ENCODE data around the gene ARF4.
"Not testable (repeated sequence)": the region's sequence is repeated elsewhere in the genome, so short reads cannot be mapped to it uniquely, and the experiment has no call there.

The ARF4 gene

DNA sequence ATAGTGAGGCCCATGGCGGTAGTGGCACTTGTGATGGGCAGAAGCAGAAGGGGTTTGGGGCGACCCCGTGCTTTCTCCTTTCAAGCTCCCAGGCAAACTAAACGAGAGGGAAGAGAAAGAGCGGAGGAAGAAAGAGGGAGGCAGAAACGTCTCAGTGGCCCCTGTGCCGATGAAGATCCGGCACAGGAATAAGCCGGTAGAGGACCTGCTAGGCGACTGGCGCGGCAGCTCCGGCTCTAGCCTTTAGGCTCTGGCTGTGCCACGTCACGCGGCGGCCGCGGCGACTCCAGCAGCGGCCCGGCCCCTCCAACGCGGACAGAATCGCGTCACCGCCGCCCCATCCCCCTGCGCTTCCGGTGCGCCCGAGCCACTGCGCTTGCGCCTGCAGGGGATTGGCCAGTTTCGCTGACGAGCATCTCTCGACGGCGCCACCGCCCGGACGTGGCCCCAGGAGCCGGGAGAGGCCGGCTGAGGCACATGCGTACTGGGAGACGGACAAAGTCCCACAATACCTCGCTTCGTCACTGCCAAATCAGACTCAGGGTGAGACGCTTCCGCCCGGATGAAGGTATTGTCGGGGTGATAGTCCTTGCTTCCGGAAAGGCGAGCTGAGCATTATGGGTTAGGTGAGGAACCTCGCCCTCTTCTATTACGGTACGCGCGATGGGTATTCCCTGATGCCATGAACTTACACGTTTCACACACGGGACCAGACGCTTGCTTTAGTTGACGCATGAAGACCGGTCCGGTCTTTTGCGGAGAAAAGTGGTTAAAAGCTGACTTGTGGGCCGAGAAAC is at the start of gene ARF4:
Gene ARF4 (minus strand): TSS at position 218 of the 797 bp plus-strand sequence. CDS start 204 bp downstream, at position 14.
- peak within 1 kb of the TSS; percentile 95 for H3K4me3 Mint-ChIP-seq
- H3K36me3 Mint-ChIP-seq: peaks cover 7% of the 10 kb centered on the region
- DNase-seq (ENCODE audit: low spot score in 2 of 2): peak; percentile 98 to 99
- peaks cover 2% of the 10 kb centered on the region for H3K9me3 Mint-ChIP-seq
- ATAC-seq (ENCODE audit: low read depth): peak; percentile 81
- no peaks in the 10 kb centered on the region for H3K27me3 Mint-ChIP-seq
- H3K27ac Mint-ChIP-seq: peak within 1 kb of the TSS; percentile 100
- peaks cover 22% of the 10 kb centered on the region for H3K4me1 Mint-ChIP-seq

DNA sequence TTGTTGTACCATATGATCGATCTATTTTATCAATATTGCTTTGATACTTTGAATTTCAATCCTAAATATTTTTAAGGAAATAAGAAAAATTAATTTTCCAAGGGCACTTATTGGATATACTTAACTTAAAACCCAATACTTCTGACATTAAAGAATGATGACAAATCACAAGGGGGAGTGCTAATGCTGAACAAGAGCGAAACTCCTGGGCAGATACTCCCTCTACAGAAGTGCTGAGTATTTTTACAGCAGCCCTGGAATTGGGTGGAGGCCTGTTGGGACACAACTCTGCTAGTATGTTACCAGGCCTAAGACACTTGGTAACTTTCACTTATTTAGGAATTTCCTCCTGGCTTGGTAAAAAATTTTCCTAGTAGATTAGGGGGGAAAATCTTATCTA is 49.6 kb upstream of the ARF4 start:
- no peak overlapping the region for H3K4me3 Mint-ChIP-seq
- DNase-seq (ENCODE audit: low spot score in 2 of 2) (no peak), ATAC-seq (ENCODE audit: low read depth) (no peak)
- peaks cover 49% of the 10 kb centered on the region for H3K36me3 Mint-ChIP-seq
- peaks cover 9% of the 10 kb centered on the region for H3K9me3 Mint-ChIP-seq
- H3K4me1 Mint-ChIP-seq: peaks cover 14% of the 10 kb centered on the region
- H3K27me3 Mint-ChIP-seq: no peaks in the 10 kb centered on the region
- H3K27ac Mint-ChIP-seq: peak overlapping the region; percentile 36

DNA sequence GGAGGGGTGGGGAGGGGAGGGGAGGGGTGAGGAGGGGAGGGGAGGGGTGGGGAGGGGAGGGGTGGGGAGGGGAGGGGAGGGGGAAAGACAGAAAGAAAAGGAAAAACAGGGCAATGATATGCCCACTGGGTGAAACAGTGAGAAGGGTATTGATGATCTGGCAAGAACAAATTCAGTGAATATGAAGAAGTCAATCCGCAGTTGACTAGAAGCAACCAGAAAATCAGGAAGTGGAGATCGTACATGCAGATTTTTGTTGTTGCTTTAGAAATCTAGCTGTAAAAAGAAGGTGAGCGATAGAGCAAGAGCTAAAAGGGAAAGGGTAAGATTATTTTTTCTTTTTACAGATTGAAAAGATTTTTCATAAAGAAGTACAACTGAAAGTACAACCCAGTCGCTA is 47.6 kb upstream of the ARF4 start:
- Mint-ChIP-seq H3K9me3 (peaks cover 8% of the 10 kb centered on the region), H3K27me3 (no peaks in the 10 kb centered on the region), H3K4me1 (peaks cover 14% of the 10 kb centered on the region), H3K4me3 (no peak overlapping the region), H3K36me3 (peaks cover 44% of the 10 kb centered on the region), H3K27ac (no peak overlapping the region)
- no peak for DNase-seq (ENCODE audit: low spot score in 2 of 2)
- ATAC-seq (ENCODE audit: low read depth): no peak

GRCh38 chr3:57637391-57637790 is 40.2 kb upstream of the ARF4 start:
- Mint-ChIP-seq H3K27ac (no peak overlapping the region), H3K4me1 (no peaks in the 10 kb centered on the region), H3K27me3 (no peaks in the 10 kb centered on the region), H3K9me3 (no peaks in the 10 kb centered on the region), H3K4me3 (no peak overlapping the region), H3K36me3 (peaks cover 21% of the 10 kb centered on the region)
- DNase-seq (ENCODE audit: low spot score in 2 of 2) (no peak), ATAC-seq (ENCODE audit: low read depth) (no peak)

DNA sequence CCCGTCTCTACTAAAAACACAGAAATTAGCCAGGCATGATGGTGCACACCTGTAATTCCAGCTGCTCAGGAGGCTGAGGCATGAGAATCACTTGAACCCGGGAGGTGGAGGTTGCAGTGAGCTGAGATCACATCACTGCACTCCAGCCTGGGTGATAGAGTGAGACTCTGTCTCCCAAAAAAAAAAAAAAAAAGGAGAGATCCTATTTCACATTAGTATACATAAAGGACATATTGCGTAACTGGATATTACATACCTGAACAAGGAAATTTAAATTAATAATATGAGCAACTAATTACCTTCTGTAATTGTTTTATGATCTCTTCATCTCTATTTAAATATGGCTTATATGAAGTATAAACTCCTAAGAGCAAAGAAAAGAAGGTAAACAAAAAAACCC is 37.1 kb upstream of the ARF4 start:
- ATAC-seq (ENCODE audit: low read depth); H3K27ac Mint-ChIP-seq; H3K9me3 Mint-ChIP-seq; H3K4me3 Mint-ChIP-seq; H3K27me3 Mint-ChIP-seq; H3K4me1 Mint-ChIP-seq; DNase-seq (ENCODE audit: low spot score in 2 of 2): not testable (repeated sequence)
- peaks cover 12% of the 10 kb centered on the region for H3K36me3 Mint-ChIP-seq

GRCh38 chr3:57627976-57628375 is 30.8 kb upstream of the ARF4 start:
- H3K27ac Mint-ChIP-seq: no peak overlapping the region
- H3K27me3 Mint-ChIP-seq: no peaks in the 10 kb centered on the region
- H3K4me3 Mint-ChIP-seq: no peak overlapping the region

GRCh38 chr3:57624801-57625200 is 27.7 kb upstream of the ARF4 start:
- Mint-ChIP-seq H3K4me3 (no peak overlapping the region), H3K27me3 (no peaks in the 10 kb centered on the region), H3K4me1 (no peaks in the 10 kb centered on the region), H3K36me3 (peaks cover 14% of the 10 kb centered on the region), H3K27ac (no peak overlapping the region), H3K9me3 (no peaks in the 10 kb centered on the region)
- DNase-seq (ENCODE audit: low spot score in 2 of 2) (no peak), ATAC-seq (ENCODE audit: low read depth) (no peak)

More at GRCh38 chr3:57627976-57628375, 30.8 kb upstream of the ARF4 start:
- Mint-ChIP-seq H3K4me1 (no peaks in the 10 kb centered on the region), H3K9me3 (no peaks in the 10 kb centered on the region), H3K36me3 (peaks cover 11% of the 10 kb centered on the region)
- ATAC-seq (ENCODE audit: low read depth) (no peak), DNase-seq (ENCODE audit: low spot score in 2 of 2) (no peak)

DNA sequence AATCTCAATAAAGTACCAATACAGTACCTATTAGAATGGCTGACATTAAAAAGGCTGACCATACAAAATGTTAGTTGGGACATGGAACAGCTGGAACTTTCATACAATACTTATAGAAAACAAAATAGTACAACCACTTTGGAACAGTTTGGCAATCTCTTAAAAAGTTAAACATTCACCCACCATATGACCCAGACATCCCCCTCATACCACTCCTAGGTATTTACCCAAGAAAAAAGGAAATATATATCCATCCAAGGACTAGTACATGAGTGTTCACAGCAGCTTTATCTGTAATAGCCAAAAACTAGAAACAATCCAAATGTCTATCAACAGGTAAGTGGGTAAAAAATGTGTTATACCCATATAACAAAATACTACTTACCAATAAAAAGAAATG is 25.2 kb upstream of the ARF4 start:
- no peaks in the 10 kb centered on the region for H3K9me3 Mint-ChIP-seq
- H3K36me3 Mint-ChIP-seq: peaks cover 7% of the 10 kb centered on the region
- H3K27me3 Mint-ChIP-seq: no peaks in the 10 kb centered on the region
- peak overlapping the region; percentile 29 for H3K27ac Mint-ChIP-seq
- no peaks in the 10 kb centered on the region for H3K4me1 Mint-ChIP-seq
- DNase-seq (ENCODE audit: low spot score in 2 of 2): no peak
- no peak for ATAC-seq (ENCODE audit: low read depth)
- H3K4me3 Mint-ChIP-seq: no peak overlapping the region

GRCh38 chr3:57617739-57618138 is 20.6 kb upstream of the ARF4 start:
- H3K9me3 Mint-ChIP-seq: no peaks in the 10 kb centered on the region
- H3K4me1 Mint-ChIP-seq: no peaks in the 10 kb centered on the region
- no peak for DNase-seq (ENCODE audit: low spot score in 2 of 2)
- no peak overlapping the region for H3K27ac Mint-ChIP-seq
- H3K4me3 Mint-ChIP-seq: no peak overlapping the region
- peaks cover 5% of the 10 kb centered on the region for H3K36me3 Mint-ChIP-seq
- no peaks in the 10 kb centered on the region for H3K27me3 Mint-ChIP-seq
- ATAC-seq (ENCODE audit: low read depth): no peak

- Mint-ChIP-seq H3K27me3 (no peaks in the 10 kb centered on the region), H3K9me3 (no peaks in the 10 kb centered on the region), H3K4me1 (no peaks in the 10 kb centered on the region), H3K4me3 (no peak overlapping the region), H3K36me3 (peaks cover 8% of the 10 kb centered on the region), H3K27ac (peak overlapping the region; percentile 16)
- DNase-seq (ENCODE audit: low spot score in 2 of 2): no peak
- ATAC-seq (ENCODE audit: low read depth): no peak
Measured at GRCh38 chr3:57616233-57616632, 19.1 kb upstream of the ARF4 start.

GRCh38 chr3:57611870-57612269 is 14.7 kb upstream of the ARF4 start:
- not testable (repeated sequence) for DNase-seq (ENCODE audit: low spot score in 2 of 2); H3K4me3 Mint-ChIP-seq; H3K4me1 Mint-ChIP-seq; H3K27me3 Mint-ChIP-seq; ATAC-seq (ENCODE audit: low read depth); H3K9me3 Mint-ChIP-seq; H3K27ac Mint-ChIP-seq
- H3K36me3 Mint-ChIP-seq: peaks cover 24% of the 10 kb centered on the region

DNA sequence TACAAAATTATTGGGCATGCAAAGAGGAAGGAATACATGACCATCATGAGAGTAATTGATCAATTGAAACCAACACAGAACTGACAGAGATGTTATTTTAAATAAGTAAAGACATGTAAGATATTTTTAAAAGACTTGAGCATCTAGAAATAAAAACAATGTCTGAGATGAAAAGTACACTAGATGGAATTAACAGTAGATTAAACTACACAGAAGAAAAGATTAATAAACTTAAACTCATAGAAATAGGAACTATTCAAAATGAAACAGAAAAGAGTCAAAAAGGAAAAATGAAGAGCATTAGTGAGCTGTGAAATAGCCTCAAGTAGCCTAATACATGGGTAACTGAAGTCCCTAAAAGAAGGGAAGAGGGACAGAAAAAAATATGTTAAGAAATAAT is 8.5 kb upstream of the ARF4 start:
- ATAC-seq (ENCODE audit: low read depth) (no peak), DNase-seq (ENCODE audit: low spot score in 2 of 2) (no peak)
- Mint-ChIP-seq H3K4me1 (peaks cover 5% of the 10 kb centered on the region), H3K27ac (no peak overlapping the region), H3K36me3 (peaks cover 38% of the 10 kb centered on the region), H3K4me3 (no peak overlapping the region), H3K27me3 (no peaks in the 10 kb centered on the region), H3K9me3 (peaks cover 13% of the 10 kb centered on the region)

DNA sequence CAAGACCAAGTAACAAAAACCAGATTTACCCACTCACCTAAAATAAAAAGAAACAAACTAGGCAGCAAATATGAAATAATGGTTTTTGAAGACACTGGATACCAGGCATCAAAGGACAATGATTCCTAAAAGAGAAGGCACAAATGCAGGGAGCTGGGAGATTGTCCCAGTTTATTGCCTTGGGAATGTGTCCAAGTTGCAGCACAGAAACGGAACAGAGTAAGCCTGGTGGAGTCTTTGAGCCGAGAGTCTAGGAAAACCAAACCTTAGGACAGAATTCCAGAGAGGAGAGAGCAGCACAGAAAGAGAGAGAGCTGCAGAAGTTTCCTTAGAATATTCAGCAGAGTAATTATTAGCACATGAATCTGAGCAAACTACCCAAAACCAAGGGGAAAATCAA is 7.8 kb upstream of the ARF4 start:
- no peaks in the 10 kb centered on the region for H3K27me3 Mint-ChIP-seq
- peaks cover 5% of the 10 kb centered on the region for H3K4me1 Mint-ChIP-seq
- no peak for ATAC-seq (ENCODE audit: low read depth)
- H3K36me3 Mint-ChIP-seq: peaks cover 41% of the 10 kb centered on the region
- no peak overlapping the region for H3K27ac Mint-ChIP-seq
- H3K9me3 Mint-ChIP-seq: peaks cover 13% of the 10 kb centered on the region
- no peak for DNase-seq (ENCODE audit: low spot score in 2 of 2)
- H3K4me3 Mint-ChIP-seq: no peak overlapping the region

DNA sequence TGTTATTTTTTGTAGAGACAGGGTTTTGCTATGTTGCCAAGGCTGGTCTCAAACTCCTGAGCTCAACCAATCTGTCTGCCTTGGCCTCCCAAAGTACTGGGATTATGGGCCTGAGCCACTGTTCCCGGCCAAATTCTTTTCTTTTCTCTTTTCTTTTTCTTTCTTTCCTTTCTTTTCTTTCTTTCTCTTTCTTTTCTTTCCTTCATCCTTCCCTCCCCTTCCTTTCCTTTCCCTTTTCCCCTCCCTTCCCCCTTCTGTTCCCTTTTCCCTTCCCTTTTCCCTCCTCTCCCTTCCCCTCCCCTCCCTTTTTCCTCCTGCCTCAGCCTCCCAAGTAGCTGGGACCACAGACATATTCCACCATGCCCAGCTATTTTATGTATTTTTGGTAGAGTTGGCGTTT is 3.1 kb upstream of the ARF4 start:
- peaks cover 13% of the 10 kb centered on the region for H3K36me3 Mint-ChIP-seq
- ATAC-seq (ENCODE audit: low read depth) (no peak), DNase-seq (ENCODE audit: low spot score in 2 of 2) (no peak)
- peak overlapping the region; percentile 100 for H3K27ac Mint-ChIP-seq
- H3K4me1 Mint-ChIP-seq: peaks cover 14% of the 10 kb centered on the region
- H3K27me3 Mint-ChIP-seq: no peaks in the 10 kb centered on the region
- H3K4me3 Mint-ChIP-seq: no peak overlapping the region
- peaks cover 2% of the 10 kb centered on the region for H3K9me3 Mint-ChIP-seq

GRCh38 chr3:57598765-57599360 is 1.7 kb upstream of the ARF4 start:
- Mint-ChIP-seq H3K9me3 (peaks cover 2% of the 10 kb centered on the region), H3K4me1 (peaks cover 19% of the 10 kb centered on the region), H3K36me3 (peaks cover 9% of the 10 kb centered on the region), H3K27ac (peak overlapping the region; percentile 100), H3K27me3 (no peaks in the 10 kb centered on the region), H3K4me3 (peak overlapping the region; percentile 95)
- ATAC-seq (ENCODE audit: low read depth) (no peak), DNase-seq (ENCODE audit: low spot score in 2 of 2) (no peak)

Data from memory B cell (primary cell).